ENCODE measurements around the gene GGCX.

GGCX gene

DNA sequence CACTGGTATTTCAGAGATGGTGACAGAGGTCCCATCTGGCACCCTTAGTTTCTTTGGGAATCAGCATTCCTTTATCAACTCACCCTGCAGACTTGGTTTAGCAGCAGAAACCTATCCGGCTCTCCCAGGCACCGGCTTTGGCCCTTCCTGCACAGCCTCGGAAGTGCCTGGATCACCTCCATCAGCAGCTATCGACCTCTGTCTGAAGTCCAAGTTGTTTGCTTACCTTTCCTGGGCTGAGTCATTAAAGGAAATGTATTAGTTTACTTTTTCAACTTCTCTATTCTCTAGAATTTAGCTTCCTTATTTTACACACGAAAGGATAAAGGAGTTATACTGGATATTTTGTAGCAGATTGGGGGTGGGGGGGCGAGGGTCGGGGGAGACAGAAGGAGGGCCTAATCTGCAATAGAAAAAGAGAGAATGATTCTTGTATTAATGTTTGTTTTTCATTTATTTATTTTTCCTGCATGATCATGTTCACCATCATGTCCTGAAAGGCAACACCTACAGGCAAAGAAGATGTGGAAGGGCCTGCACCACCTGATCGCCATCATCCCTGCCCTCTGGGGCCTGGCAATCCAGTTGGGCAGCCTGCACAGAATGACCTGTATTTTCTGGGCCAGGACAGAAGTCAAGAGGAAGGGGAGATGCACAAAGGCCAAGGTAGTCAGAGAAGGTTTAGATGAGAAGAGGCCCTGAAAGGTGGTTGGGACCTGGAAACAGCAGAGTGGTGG, 44.5 kb downstream of the GGCX start:
- no peak for TF ChIP-seq CTCF (IDR thresholded peaks at IDR 0.05)

DNA sequence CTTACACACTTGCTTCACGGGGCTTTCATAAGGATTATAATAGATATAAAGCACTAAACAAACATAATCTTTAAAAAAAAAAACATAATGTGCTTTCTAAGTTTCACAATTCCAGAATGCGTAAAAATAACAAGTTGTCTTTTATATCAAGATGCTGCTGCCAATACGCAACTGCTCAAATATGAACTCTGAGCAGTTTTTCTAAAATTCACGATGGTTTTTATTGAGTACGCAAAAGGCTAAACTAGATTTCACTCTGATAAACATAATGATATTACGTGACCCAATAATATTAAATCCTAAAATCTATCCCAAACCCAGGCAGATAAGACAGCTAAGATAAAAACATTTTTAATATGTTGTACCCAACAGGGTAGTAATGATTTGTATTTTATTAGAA, 47.0 kb downstream of the GGCX start:
- TF ChIP-seq CTCF (IDR thresholded peaks at IDR 0.05): no peak

DNA sequence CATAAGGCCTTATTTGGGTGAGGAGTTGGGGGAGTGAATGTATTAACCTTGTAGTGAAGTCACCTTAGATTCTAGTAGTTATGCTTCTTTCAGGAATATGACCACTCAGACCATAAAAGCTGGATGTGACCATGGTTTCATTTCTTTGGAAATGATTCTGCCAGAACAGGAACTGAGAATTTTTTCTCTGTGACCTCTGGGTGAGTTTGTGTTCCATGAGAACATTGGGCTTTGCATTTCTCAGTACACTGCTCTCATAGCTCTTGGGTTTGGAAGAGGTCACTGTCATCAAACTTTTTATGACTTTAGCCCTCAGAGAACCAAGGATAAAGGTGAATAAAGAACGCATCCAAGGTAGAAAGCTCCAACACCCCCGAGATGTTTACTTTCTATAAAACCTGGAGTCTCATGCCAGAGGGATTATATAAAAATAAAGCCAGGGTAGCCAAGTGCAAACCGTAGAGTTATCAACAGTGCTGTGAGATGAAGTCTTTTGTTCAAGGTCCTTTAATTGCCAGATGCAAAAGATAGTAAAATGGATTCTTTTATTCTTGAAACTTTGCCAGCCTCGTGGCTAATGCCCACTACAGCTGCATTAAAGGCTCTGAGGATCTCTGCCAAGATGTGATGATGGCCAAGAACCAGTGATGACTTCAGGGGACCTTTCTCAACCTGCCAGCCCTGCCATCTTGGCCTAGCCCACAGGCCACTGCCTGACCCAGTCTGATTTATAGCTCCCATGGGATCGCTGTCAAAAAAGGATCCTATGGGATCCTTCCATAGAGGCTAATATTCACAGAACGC, 50.1 kb downstream of the GGCX start:
- no peak for TF ChIP-seq CTCF (IDR thresholded peaks at IDR 0.05)

DNA sequence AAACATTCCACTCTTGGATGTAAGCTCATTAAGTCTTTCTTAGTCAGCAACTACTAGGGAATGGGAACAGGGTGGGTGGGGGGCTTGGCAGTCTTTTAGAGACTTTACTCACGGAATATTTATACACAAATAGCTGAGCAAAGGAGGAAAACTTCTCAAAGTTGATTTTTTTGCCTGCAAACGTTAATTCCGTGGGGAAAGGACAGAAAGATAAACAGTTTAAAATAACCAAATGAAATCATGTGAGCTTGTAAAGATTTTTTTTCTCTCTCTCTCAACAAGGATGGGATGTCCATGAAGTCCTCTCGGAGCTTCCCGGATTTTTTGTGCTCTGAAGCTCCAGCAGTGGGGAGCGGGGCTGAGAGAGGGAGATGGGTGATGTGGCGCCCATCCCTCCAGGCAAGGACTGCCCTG, 54.5 kb downstream of the GGCX start:
- TF ChIP-seq CTCF (IDR thresholded peaks at IDR 0.05): no peak

DNA sequence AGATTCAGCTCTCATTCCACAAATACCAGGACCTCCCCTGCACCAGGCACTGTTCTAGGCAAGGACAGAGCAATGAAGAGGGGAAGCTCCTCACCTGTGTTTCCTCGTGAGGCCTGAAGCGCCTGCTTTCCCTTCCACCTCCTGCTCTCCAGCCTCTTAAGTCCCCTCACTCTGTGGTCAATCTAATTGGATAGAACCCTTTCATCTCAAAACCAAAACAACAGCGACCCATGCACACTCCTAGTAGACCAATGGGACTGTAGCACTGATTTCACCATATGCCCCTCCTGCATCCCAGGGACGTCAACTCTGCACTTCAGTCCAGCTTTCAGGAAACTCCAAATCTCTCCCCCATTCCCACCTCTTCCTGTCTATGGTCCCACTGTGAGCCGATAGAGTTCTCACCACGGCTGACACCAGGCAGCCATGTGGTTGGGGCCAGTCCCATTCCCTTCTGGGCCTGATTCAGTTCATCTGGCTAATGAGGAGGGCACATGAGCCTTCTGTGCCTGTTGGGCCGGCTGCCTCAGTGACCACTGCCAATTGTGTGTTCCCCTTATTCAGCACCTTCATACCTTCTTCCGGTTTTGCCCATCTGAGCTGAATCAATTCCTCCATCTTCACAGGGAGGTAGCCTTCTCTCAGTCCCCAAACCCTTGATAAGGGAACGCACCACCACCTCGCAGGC, 55.6 kb downstream of the GGCX start:
- no peak for TF ChIP-seq CTCF (IDR thresholded peaks at IDR 0.05)

- TF ChIP-seq CTCF (IDR thresholded peaks at IDR 0.05): no peak
Observed at GRCh38 chr2:85504778-85505261, 56.5 kb downstream of the GGCX start.

All from LNCAP (cell line).